GM19468 (cell line): ENCODE results near the gene ZNF701.
"Not testable (repeated sequence)": the region's sequence is repeated elsewhere in the genome, so short reads cannot be mapped to it uniquely, and the experiment has no call there.

Experiments used
- ATAC-seq: cut with Tn5 transposase; IDR thresholded peaks from one replicate; pipeline ENCODE4 v1.9.1; 2021; ENCODE audit warnings: mild to moderate bottlenecking, moderate library complexity, moderate number of reproducible peaks; ENCODE audit not compliant: unreplicated experiment; ENCODE audit errors: extremely low read depth

ZNF701 gene

GRCh38 chr19:52561611-52562010 lies 8.5 kb upstream of the ZNF701 start:
- ATAC-seq: not testable (repeated sequence)

DNA sequence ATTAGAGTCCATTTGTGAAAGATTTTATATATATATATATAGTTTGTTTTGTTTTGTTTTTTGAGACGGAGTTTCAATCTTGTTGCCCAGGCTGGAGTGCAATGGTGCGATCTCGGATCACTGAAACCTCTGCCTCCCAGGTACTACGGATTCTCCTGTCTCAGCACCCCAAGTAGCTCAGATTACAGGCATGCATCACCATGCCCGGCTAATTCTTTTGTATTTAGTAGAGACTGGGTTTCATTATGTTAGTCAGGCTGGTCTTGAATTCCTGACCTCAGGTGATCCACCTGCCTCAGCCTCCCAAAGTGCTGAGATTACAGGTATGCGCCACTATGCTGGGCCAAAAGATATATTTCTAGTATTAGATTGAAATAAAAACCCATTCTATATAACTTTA lies 4.0 kb upstream of the ZNF701 start:
- no peak for ATAC-seq

GRCh38 chr19:52566588-52566987 lies 3.5 kb upstream of the ZNF701 start:
- ATAC-seq: no peak

DNA sequence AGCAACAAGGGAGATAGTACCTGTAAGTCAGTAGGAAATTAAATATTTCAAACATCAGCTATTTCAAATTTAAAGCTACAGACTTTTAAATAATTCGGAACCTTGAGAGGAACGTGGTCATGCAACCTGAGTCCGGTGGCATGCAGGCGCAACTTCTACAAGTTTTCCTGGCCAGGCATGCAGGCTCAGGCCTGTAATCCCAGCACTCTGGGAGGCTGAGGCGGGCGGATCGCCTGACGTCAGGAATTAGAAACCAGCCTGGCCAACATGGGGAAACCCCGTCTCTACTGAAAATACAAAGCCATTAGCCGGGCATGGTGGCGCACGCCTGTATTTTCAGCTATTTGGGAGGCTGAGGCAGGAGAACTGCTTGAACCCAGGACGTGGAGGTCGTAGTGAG lies 2.2 kb upstream of the ZNF701 start:
- no peak for ATAC-seq

- not testable (repeated sequence) for ATAC-seq
These were observed 468 bp upstream of the ZNF701 start for GRCh38 chr19:52569638-52569999.

DNA sequence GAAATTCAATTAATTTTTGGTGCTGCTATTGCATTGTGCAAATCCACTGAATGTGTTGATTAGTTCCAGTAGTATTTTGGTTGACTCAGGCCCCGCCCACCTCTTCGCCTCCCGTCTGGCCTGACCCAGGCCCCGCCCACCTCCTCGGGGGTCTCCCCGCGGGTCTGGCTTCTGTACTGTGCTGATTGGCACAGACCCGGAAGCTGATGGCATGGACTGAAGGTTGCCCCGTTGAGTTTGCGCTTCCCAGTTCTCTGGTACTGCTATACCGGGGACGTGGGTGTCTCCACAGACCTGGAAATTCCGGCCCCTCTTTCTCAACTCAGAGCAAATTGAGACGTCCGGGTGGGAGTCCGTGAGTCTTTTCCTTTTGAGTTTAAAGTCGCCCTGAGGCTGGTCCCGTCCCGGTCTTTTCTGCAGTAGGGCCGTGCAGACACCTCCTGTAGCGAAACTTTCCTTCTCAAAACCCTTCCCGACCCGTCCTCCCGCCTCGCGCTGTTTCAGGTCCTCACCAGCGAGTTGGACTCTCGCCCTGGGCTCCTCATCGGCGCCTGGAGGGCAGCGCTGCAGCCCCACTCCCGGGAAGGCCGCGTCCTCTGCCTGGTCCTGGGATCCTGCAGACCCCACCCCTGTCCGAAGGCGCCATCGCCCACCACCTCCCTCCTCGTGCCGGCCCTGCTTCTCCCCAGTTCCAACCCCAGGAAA lies 14.8 kb downstream of the ZNF701 start:
- ATAC-seq: no peak

GRCh38 chr19:52585604-52586003 lies 15.5 kb downstream of the ZNF701 start:
- ATAC-seq: no peak

GRCh38 chr19:52590728-52591127 lies 20.6 kb downstream of the ZNF701 start:
- ATAC-seq: no peak

GRCh38 chr19:52592301-52592700 lies 22.2 kb downstream of the ZNF701 start:
- ATAC-seq: no peak

DNA sequence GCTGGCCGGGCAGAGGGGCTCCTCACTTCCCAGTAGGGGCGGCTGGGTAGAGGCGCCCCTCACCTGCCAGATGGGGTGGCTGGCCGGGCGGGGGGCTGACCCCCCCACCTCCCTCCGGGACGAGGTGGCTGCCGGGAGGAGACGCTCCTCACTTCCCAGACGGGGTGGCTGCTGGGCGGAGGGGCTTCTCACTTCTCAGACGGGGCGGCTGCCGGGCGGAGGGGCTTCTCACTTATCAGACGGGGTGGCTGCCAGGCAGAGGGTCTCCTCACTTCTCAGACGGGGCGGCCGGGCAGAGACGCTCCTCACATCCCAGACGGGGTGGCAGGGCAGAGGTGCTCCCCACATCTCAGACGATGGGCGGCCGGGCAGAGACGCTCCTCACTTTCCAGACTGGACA lies 23.4 kb downstream of the ZNF701 start:
- ATAC-seq: not testable (repeated sequence)

DNA sequence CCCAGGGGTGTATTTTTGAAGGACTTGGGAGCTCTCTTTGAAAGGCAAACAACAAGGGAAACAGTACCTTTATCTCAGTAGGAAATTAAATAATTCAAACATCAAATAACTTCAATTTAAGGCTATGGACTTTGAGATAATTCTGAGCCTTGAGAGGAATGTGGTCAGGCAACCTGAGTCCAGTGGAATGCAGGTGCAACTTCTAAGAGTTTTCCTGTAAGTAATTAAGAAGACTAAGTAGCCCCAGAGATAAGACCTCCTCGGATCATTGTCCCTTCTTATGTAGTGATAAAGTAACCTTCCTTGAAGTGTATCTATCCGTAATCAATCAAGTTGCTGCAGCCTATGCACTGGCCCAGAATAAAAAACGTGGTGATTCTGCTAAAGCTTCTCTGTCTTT lies 29.2 kb downstream of the ZNF701 start:
- no peak for ATAC-seq

- no peak for ATAC-seq
These were observed 30.5 kb downstream of the ZNF701 start for GRCh38 chr19:52600639-52601024.

DNA sequence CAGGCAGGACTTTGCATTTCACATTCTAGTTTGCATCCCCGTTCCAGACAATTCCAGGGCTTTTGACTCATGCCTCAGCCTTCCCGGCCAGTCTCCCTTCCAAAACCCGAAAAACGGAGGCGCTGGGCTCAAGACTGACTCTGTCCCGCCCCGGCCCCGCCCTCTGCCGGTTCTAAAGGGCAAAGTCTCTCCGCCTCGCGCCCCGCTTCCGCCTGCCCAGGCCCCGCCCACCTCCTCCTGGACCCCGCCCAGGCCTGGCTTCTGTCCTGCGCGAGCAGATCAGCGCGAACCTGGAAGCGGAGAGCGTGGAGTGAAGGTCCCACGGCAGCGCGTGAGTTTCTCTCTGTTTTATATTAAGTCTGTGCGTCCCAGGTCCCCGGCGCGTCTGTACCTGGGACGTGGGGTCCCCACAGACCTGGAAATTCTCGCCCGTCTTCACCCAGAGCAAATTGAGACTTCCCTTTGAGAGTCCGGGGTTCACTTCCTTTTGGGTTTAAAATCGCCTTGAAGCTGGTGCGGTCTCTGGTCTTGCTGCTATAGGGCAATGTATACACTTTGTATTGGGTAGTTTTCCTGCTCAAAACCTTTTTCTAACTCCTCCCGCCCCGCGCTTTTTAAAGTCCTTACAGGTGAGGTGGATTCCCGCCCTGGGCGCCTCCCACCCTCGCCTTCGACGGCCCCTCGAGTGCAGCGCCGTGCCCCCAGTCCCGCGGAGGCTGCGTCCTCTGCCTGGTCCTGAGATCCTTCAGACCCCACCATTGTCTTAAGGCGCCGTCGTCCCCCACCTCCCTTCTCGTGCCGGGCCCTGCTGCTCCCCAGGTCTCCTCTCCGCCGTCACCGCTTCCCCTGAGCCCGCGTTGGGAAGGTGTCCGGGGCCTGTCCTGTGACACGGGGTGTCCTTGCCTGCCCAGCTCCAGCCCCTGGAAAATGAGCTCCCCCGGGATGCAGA lies 31.2 kb downstream of the ZNF701 start:
- ATAC-seq: no peak

GRCh38 chr19:52601974-52602366 lies 31.9 kb downstream of the ZNF701 start:
- ATAC-seq: not testable (repeated sequence)

DNA sequence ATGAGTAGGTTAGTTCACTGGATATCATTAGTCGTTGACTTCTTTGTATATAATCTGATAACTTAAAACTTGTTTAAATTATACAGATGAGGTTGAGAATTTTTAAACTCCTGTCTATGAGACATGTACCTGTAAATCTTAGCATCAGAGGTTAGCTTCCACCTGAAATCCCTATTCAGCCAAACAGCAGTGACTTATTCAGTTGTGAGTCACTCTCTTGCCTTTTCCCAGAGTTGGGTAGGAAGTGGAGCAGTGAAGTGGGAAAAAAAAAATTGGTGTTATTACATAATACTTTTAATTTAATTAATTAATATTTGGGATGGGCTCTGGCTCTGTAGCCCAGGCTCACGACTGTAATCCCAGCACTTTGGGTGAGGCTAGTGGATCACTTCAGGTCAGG lies 32.9 kb downstream of the ZNF701 start:
- ATAC-seq: no peak

GRCh38 chr19:52603558-52604207 lies 33.6 kb downstream of the ZNF701 start:
- ATAC-seq: no peak

DNA sequence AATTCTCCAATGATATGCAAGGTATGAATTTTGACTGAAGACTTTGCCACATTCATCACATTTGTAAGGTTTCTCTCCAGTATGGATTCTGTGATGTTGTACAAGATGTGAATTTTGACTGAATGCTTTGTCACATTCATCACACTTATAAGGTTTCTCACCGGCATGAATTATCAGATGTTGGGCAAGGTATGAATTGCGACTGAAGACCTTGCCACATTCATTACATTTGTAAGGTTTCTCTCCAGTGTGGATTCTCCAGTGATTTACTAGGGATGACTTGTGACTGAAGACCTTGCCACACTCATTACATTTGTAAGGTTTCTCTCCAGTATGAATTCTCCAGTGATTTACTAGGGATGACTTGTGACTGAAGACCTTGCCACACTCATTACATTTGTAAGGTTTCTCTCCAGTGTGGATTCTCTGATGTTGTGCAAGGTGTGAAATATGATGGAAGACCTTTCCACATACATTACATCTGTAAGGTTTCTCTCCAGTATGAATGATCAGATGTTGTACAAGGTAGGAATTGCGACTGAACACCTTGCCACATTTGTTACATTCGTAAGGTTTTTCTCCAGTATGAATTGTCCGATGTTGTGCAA lies 43.3 kb downstream of the ZNF701 start:
- no peak for ATAC-seq

DNA sequence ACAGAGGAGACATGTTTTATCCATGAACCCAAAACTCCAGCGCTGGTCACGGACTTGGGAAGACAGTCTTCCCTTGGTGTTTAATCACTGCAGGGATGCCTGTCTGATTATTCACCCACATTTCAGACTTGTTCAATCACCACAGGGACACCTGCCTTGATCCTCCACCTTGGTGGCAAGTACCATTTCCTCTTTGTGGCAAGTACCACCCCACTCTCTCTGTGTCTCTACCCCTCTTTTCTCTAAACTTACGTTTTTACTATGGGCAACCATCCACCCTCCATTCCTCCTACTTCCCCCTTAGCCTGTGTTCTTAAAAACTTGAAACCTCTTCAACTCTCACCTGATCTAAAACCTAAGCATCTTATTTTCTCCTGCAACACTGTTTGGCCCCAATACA lies 51.3 kb downstream of the ZNF701 start:
- no peak for ATAC-seq

- no peak for ATAC-seq
These were observed 52.2 kb downstream of the ZNF701 start for GRCh38 chr19:52622261-52622660.

GRCh38 chr19:52626915-52627314 lies 56.8 kb downstream of the ZNF701 start:
- no peak for ATAC-seq

DNA sequence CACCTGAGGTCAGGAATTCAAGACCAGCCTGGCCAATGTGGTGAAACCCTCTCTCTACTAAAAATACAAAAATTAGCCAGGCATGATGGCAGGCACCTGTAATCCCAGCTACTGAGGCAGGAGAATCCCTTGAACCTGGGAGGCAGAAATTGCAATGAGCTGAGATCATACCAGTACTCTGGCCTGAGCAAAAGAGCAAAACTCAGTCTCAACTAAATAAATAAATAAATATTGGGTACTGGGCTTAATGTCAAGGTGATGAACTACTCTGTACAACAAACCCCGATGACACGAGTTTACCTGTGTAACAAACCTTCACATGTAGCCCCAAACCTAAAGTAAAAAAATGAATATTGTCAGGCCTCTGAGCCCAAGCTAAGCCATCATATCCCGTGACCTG lies 57.4 kb downstream of the ZNF701 start:
- ATAC-seq: not testable (repeated sequence)
